Effector memory CD8-positive, alpha-beta T cell (primary cell): ENCODE results near the gene TAS2R43.
"Not testable (repeated sequence)": the region's sequence is repeated elsewhere in the genome, so short reads cannot be mapped to it uniquely, and the experiment has no call there.

ENCODE experiments used
- ATAC-seq: fragments of 150-1000 bp; cut with Tn5 transposase; replicated peaks from 2 replicates; pipeline ENCODE4 v1.10.0; 2021; ENCODE audit warnings: mild to moderate bottlenecking, moderate library complexity
- DNase-seq, 3 experiments: peaks; one replicate each; pipeline ENCODE4 v3.0.0; 2021
- H3K27ac Mint-ChIP-seq, 2 donors: one replicate each; pipeline ENCODE4 v1.8.0; 2022; ENCODE audit warnings: mild to moderate bottlenecking in 2 of 2, mixed read lengths in 2 of 2, moderate library complexity in 2 of 2
- H3K27me3 Mint-ChIP-seq, 2 donors: one replicate each; pipeline ENCODE4 v1.8.0; 2022; ENCODE audit warnings: mixed read lengths in 2 of 2
- H3K36me3 Mint-ChIP-seq: one replicate; pipeline ENCODE4 v1.8.0; 2022; ENCODE audit warnings: mild to moderate bottlenecking, moderate library complexity, mixed read lengths; ENCODE audit not compliant: insufficient read depth
- H3K4me1 Mint-ChIP-seq, 2 donors: one replicate each; pipeline ENCODE4 v1.8.0; 2022; ENCODE audit warnings: low read depth in 2 of 2, mixed read lengths in 2 of 2
- H3K4me3 Mint-ChIP-seq, 2 donors: one replicate each; pipeline ENCODE4 v1.8.0; 2022; ENCODE audit warnings: mild to moderate bottlenecking in 2 of 2, mixed read lengths in 2 of 2, moderate library complexity in 2 of 2
- H3K9me3 Mint-ChIP-seq, 2 donors: one replicate each; pipeline ENCODE4 v1.8.0; 2022; ENCODE audit warnings: mixed read lengths in 2 of 2

Gene TAS2R43

GRCh38 chr12:11089246-11089645 lies 2.9 kb downstream of the TAS2R43 start:
- Mint-ChIP-seq H3K4me3 (no peak overlapping the region), H3K27me3 (no peaks in the 10 kb centered on the region), H3K36me3 (peaks cover 2% of the 10 kb centered on the region), H3K27ac (no peak overlapping the region), H3K4me1 (peaks cover 0 to 11% of the 10 kb centered on the region in 2 donors), H3K9me3 (no peaks in the 10 kb centered on the region)
- DNase-seq (no peak), ATAC-seq (no peak)

DNA sequence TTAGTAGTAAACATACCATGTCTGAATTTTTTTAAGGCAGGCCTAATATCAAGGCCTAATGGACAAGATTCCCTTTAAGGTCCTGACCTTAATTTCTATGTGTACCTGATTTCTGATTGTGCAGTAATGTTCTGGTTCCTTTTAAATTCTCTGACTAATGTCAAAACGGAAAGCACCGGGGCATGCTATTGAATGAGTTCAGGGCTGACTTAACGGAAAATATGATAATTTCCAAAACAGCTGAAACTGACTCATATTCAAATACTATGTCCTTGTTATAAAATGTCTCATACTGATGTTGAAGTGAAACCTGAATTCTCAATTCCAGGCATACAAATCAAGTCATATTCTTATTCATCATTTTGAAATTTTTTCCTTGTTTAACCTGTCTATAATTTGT lies 6.7 kb downstream of the TAS2R43 start:
- DNase-seq (no peak), ATAC-seq (no peak)
- H3K36me3 Mint-ChIP-seq, result peaks cover 2% of the 10 kb centered on the region
- peaks cover 2 to 8% of the 10 kb centered on the region in 2 donors for H3K9me3 Mint-ChIP-seq
- no peak overlapping the region for H3K4me3 Mint-ChIP-seq
- no peaks in the 10 kb centered on the region for H3K27me3 Mint-ChIP-seq
- no peak overlapping the region for H3K27ac Mint-ChIP-seq
- no peaks in the 10 kb centered on the region for H3K4me1 Mint-ChIP-seq

DNA sequence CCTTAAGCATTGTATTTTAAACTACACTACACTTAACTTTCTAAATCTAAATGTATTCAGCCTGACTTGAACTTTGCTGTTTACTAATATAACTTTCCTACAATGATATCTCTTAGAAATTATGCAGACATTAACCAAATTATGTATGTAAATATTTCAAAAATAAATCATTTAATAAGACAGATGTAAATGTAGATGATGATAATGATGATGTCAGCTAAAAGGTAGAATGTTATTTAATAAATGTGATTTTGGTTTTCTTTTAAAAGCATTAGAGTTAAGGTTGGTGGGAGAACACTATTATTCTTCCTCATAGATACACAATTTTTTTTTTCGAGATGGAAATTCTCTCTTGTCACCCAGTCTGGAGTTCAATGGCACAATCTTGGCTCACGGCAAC lies 10.1 kb downstream of the TAS2R43 start:
- Mint-ChIP-seq H3K27me3 (no peaks in the 10 kb centered on the region), H3K36me3 (no peaks in the 10 kb centered on the region), H3K4me1 (peaks cover 0 to 3% of the 10 kb centered on the region in 2 donors), H3K27ac (no peak overlapping the region), H3K9me3 (peaks cover 2 to 8% of the 10 kb centered on the region in 2 donors), H3K4me3 (no peak overlapping the region)
- DNase-seq (no peak), ATAC-seq (no peak)

DNA sequence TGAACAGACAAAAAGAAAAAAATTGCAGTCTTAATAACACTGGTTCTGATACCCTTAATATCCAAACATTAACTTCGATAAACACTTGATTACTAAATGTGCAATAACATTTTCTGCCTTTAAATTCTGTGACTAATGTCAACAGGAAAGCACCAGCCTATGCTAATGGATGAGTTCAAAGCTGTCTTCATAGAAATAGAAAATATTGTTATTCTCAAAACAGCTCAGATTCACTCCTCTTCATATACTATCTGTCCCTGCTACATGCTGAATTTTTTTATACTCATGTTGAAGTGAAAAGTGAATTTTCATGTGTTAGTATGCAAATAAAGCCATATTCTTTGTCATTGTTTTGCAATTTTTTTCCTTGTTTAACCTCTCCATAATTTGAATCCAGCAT lies 13.9 kb downstream of the TAS2R43 start:
- DNase-seq, result no peak
- Mint-ChIP-seq H3K4me1 (peaks cover 8 to 16% of the 10 kb centered on the region in 2 donors), H3K27me3 (no peaks in the 10 kb centered on the region), H3K4me3 (no peak overlapping the region), H3K27ac (no peak overlapping the region), H3K9me3 (peaks cover 2 to 8% of the 10 kb centered on the region in 2 donors), H3K36me3 (no peaks in the 10 kb centered on the region)
- no peak for ATAC-seq

- no peaks in the 10 kb centered on the region for H3K27me3 Mint-ChIP-seq
- no peaks in the 10 kb centered on the region for H3K36me3 Mint-ChIP-seq
- H3K9me3 Mint-ChIP-seq, result peaks cover 0 to under 1% of the 10 kb centered on the region in 2 donors
- H3K4me1 Mint-ChIP-seq, result peaks cover 8 to 17% of the 10 kb centered on the region in 2 donors
- ATAC-seq, result no peak
- H3K4me3 Mint-ChIP-seq, result no peak overlapping the region
- no peak for DNase-seq
- H3K27ac Mint-ChIP-seq, result no peak overlapping the region
Observed at GRCh38 chr12:11075642-11076041, 16.5 kb downstream of the TAS2R43 start.

DNA sequence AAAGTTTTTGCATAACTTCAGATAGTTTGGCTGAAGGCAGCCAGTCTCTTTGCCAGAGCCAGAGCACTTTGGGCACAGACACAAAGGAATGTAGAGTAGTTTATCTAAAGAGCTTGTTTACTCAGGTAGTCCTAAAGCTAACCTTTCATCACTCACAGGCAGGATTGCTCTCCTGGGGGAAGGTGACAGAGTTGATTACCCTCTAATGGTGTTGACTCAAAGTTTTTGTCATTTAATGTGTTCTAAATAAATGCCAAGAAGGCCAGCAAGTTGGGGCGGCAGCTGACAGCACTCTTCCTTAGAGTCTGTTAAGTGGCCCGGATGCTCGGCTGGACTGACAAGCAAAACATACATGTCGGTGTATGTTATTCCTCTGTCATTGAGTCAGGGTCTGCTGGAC lies 20.7 kb downstream of the TAS2R43 start:
- Mint-ChIP-seq H3K4me1 (peaks cover 11 to 20% of the 10 kb centered on the region in 2 donors), H3K9me3 (no peaks in the 10 kb centered on the region), H3K27me3 (no peaks in the 10 kb centered on the region), H3K36me3 (no peaks in the 10 kb centered on the region), H3K4me3 (no peak overlapping the region), H3K27ac (no peak overlapping the region)
- ATAC-seq (no peak), DNase-seq (no peak)

DNA sequence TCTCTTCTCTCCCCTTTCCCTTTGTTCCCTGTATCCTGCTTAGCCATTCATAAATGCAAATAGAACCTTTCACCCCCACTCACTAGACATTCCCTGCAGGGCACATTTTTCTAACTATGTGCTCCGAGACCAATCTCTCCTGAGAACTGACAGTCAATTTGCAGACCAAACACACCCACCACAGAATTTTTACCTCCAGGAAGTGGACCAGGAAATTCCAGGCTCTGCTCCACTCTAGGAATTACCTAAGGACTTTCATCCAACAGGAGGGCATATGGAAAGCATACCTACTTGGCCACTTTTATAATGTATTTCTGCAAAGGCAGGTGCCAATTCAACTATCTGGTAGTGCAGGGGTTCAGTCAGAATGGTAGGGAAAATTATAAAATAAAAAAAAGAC lies 21.1 kb downstream of the TAS2R43 start:
- DNase-seq (no peak), ATAC-seq (no peak)
- Mint-ChIP-seq H3K9me3 (no peaks in the 10 kb centered on the region), H3K36me3 (no peaks in the 10 kb centered on the region), H3K4me1 (peaks cover 11 to 16% of the 10 kb centered on the region in 2 donors), H3K27ac (no peak overlapping the region), H3K4me3 (no peak overlapping the region), H3K27me3 (no peaks in the 10 kb centered on the region)

DNA sequence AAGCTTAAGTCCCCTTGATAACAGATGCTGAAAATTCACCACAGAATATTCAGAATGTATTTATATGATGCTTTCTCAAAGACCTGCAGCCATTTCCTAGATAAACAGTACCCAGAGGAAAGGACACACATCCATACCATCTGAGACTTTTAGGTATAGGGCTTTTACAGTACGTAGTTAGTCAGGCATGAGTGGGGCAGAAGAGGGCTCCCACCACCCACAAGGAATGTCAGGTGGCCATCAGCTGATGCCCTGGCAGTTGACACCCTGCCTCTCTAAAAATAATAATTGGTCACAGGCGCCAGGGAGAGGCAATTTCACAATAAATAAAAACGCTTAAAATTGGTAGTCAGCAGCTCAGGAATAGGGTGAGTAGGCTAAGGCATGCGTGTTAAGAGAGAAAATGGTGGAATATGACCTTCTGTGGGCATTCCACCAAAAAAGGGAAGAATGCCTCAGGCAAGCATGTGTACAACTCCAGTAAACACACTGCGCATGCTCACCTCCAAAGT lies 22.2 kb downstream of the TAS2R43 start:
- Mint-ChIP-seq H3K27ac (no peak overlapping the region), H3K4me1 (peaks cover 11 to 13% of the 10 kb centered on the region in 2 donors), H3K9me3 (no peaks in the 10 kb centered on the region), H3K4me3 (no peak overlapping the region), H3K36me3 (no peaks in the 10 kb centered on the region), H3K27me3 (no peaks in the 10 kb centered on the region)
- ATAC-seq (no peak), DNase-seq (no peak)

GRCh38 chr12:11067514-11067913 lies 24.6 kb downstream of the TAS2R43 start:
- Mint-ChIP-seq H3K36me3 (no peaks in the 10 kb centered on the region), H3K27me3 (no peaks in the 10 kb centered on the region), H3K4me3 (no peak overlapping the region), H3K27ac (no peak overlapping the region), H3K9me3 (no peaks in the 10 kb centered on the region), H3K4me1 (peaks cover 11 to 15% of the 10 kb centered on the region in 2 donors)
- DNase-seq (no peak), ATAC-seq (no peak)

- Mint-ChIP-seq H3K4me1 (peaks cover 14 to 18% of the 10 kb centered on the region in 2 donors), H3K27ac (peak within 1 kb of the TSS in 1 of 2 donors; percentile 27)
- ATAC-seq, H3K36me3 Mint-ChIP-seq, H3K4me3 Mint-ChIP-seq, DNase-seq, H3K27me3 Mint-ChIP-seq, H3K9me3 Mint-ChIP-seq: not testable (repeated sequence)
Observed at GRCh38 chr12:11062194-11062593, 29.9 kb downstream of the TAS2R43 start, which contains the start of gene TAS2R46. TAS2R46 (minus strand) TSS chr12:11062294; CDS start chr12:11062294, 0 bp downstream.

DNA sequence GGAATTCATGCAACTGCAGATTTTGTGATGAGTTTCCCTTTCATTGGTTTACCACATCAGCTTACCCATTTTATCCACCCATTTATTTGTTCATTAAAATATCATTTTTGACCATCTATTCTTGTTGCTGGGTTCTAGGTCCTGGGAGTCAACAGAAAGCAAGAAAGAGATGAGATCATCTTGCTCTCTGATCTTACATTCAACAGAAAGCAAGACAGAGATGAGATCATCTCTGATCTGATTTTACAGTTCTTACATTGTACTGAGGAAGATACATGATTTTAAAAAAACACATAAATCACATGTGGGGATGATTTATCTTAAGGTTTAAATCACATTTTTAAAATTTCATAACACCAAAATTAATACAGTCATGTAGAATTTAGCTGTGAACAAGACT lies 32.3 kb downstream of the TAS2R43 start:
- ATAC-seq (no peak), DNase-seq (no peak)
- no peaks in the 10 kb centered on the region for H3K9me3 Mint-ChIP-seq
- H3K27me3 Mint-ChIP-seq, result no peaks in the 10 kb centered on the region
- no peak overlapping the region for H3K4me3 Mint-ChIP-seq
- H3K4me1 Mint-ChIP-seq, result peaks cover 14 to 18% of the 10 kb centered on the region in 2 donors
- no peaks in the 10 kb centered on the region for H3K36me3 Mint-ChIP-seq
- H3K27ac Mint-ChIP-seq, result no peak overlapping the region

- no peak for DNase-seq
- no peaks in the 10 kb centered on the region for H3K36me3 Mint-ChIP-seq
- no peak overlapping the region for H3K27ac Mint-ChIP-seq
- no peak for ATAC-seq
- H3K4me3 Mint-ChIP-seq, result no peak overlapping the region
- peaks cover 11 to 14% of the 10 kb centered on the region in 2 donors for H3K4me1 Mint-ChIP-seq
- no peaks in the 10 kb centered on the region for H3K9me3 Mint-ChIP-seq
- no peaks in the 10 kb centered on the region for H3K27me3 Mint-ChIP-seq
Observed at GRCh38 chr12:11059041-11059440, 33.1 kb downstream of the TAS2R43 start.

- ATAC-seq (no peak), DNase-seq (no peak)
- Mint-ChIP-seq H3K27ac (no peak overlapping the region), H3K9me3 (peaks cover 0 to 6% of the 10 kb centered on the region in 2 donors), H3K36me3 (no peaks in the 10 kb centered on the region), H3K4me1 (peaks cover 4 to 5% of the 10 kb centered on the region in 2 donors), H3K4me3 (no peak overlapping the region), H3K27me3 (no peaks in the 10 kb centered on the region)
Observed at GRCh38 chr12:11055306-11055705, 36.8 kb downstream of the TAS2R43 start.

GRCh38 chr12:11049806-11050531 lies 42.1 kb downstream of the TAS2R43 start:
- not testable (repeated sequence) for ATAC-seq, DNase-seq, H3K9me3 Mint-ChIP-seq, H3K27ac Mint-ChIP-seq, H3K27me3 Mint-ChIP-seq, H3K4me1 Mint-ChIP-seq, H3K4me3 Mint-ChIP-seq
- peaks cover 12% of the 10 kb centered on the region for H3K36me3 Mint-ChIP-seq
